Stimulated activated CD4-positive, alpha-beta T cell treated with anti-CD3 and anti-CD28 coated beads, TNF-alpha, amount 100 ng/mL, for 4 hours (primary cell): ENCODE results near the gene MYOM3.
"Not testable (repeated sequence)": the region's sequence is repeated elsewhere in the genome, so short reads cannot be mapped to it uniquely, and the experiment has no call there.

Source experiments
- DNase-seq, 3 experiments: peaks; one replicate each; pipeline ENCODE4 v3.0.0-alpha.2; 2020; ENCODE audit warnings: low read depth in 3 of 3

Gene MYOM3

GRCh38 chr1:24030976-24031516, 80.9 kb downstream of the MYOM3 start:
- not testable (repeated sequence) for DNase-seq

GRCh38 chr1:24027838-24028468, 84.0 kb downstream of the MYOM3 start:
- no peak for DNase-seq

- DNase-seq, result no peak
Measured at GRCh38 chr1:24022581-24023361, 89.2 kb downstream of the MYOM3 start.

GRCh38 chr1:24021403-24022266, 90.3 kb downstream of the MYOM3 start:
- no peak for DNase-seq

- no peak for DNase-seq
Measured at GRCh38 chr1:24020470-24020869, 91.5 kb downstream of the MYOM3 start.

- DNase-seq, result no peak
Measured at GRCh38 chr1:24020025-24020424, 91.9 kb downstream of the MYOM3 start.

GRCh38 chr1:24018611-24019580, 93.0 kb downstream of the MYOM3 start:
- no peak for DNase-seq

- DNase-seq, result no peak
Measured at GRCh38 chr1:24015221-24016210, 96.4 kb downstream of the MYOM3 start.

- DNase-seq, result not testable (repeated sequence)
Measured at GRCh38 chr1:24012878-24013277, 99.1 kb downstream of the MYOM3 start.

GRCh38 chr1:24010650-24011049, 101.3 kb downstream of the MYOM3 start:
- DNase-seq, result no peak

GRCh38 chr1:24009406-24009805, 102.5 kb downstream of the MYOM3 start:
- DNase-seq, result no peak

- not testable (repeated sequence) for DNase-seq
Measured at GRCh38 chr1:24008574-24009184, 103.3 kb downstream of the MYOM3 start.

- DNase-seq, result no peak
Measured at GRCh38 chr1:24007079-24007478, 104.9 kb downstream of the MYOM3 start.
